CD4-positive, alpha-beta T cell (primary cell): ENCODE results near the gene RAD51B. TPM values are rescaled to one million over a fixed set of nuclear protein-coding genes. Genes with fewer than 3 reads are reported as not detected.

Source experiments
- ATAC-seq: fragments of 200-7000 bp; cut with Tn5 transposase; one replicate; pipeline ENCODE4 v1.10.0; 2022; ENCODE audit warnings: mild to moderate bottlenecking; ENCODE audit not compliant: poor library complexity
- CTCF ChIA-PET: fragments of 350-600 bp; sonication (Branson Sonifier 250); formaldehyde crosslinking; loops from one replicate; lab custom pipeline; 2021; ENCODE audit warnings: antibody characterized with exemption, inconsistent platforms; lab: Charles Lee
- POLR2A ChIA-PET: fragments of 350-600 bp; sonication (Branson Sonifier 250); formaldehyde crosslinking; loops from one replicate; lab custom pipeline; 2021; ENCODE audit warnings: antibody characterized with exemption, inconsistent platforms; lab: Charles Lee
- DNase-seq, 14 experiments: peaks; one replicate each; pipeline ENCODE4 v3.0.0-alpha.2; 2013 to 2020; ENCODE audit warnings: mixed read lengths in 2 of 14
- H3K27ac ChIP-seq, 2 donors: one replicate each; pipeline versions ENCODE4 v1.5.1 to v1.7.0; 2013; ENCODE audit warnings: low read length in 2 of 2, low read depth in 1 of 2, mild to moderate bottlenecking in 1 of 2
- H3K27me3 ChIP-seq, 2 experiments: 1 replicate in 1 of 2; 2 replicates in 1 of 2; pipeline versions ENCODE4 v1.6.1 to v1.7.0; 2013; ENCODE audit warnings: low read length in 2 of 2, control low read depth in 1 of 2, mild to moderate bottlenecking in 1 of 2, moderate library complexity in 1 of 2; ENCODE audit not compliant: insufficient read depth in 2 of 2, control insufficient read depth in 1 of 2
- H3K36me3 ChIP-seq: one replicate; pipeline ENCODE4 v1.6.1; 2013; ENCODE audit warnings: low read length, control low read depth; ENCODE audit not compliant: insufficient read depth
- H3K4me1 ChIP-seq: one replicate; pipeline ENCODE4 v1.6.1; 2013; ENCODE audit warnings: low read length, control low read depth; ENCODE audit not compliant: insufficient read depth
- H3K4me3 ChIP-seq: one replicate; pipeline ENCODE4 v1.5.1; 2013; ENCODE audit warnings: mild to moderate bottlenecking, low read length, moderate library complexity
- H3K9me3 ChIP-seq, 2 experiments: 1 replicate in 1 of 2; 2 replicates in 1 of 2; pipeline versions ENCODE4 v1.6.1 to v1.7.0; 2013; ENCODE audit warnings: low read length in 2 of 2, mild to moderate bottlenecking in 2 of 2, control low read depth in 1 of 2, moderate library complexity in 1 of 2; ENCODE audit not compliant: control insufficient read depth in 1 of 2, insufficient read depth in 1 of 2
- H3K27ac Mint-ChIP-seq: one replicate; pipeline ENCODE4 v1.8.0; 2020; ENCODE audit warnings: mixed read lengths
- H3K27me3 Mint-ChIP-seq: one replicate; pipeline ENCODE4 v1.8.0; 2021; ENCODE audit warnings: mixed read lengths
- H3K36me3 Mint-ChIP-seq: one replicate; pipeline ENCODE4 v1.8.0; 2021; ENCODE audit warnings: low read depth, mixed read lengths
- H3K4me1 Mint-ChIP-seq: one replicate; pipeline ENCODE4 v1.8.0; 2021; ENCODE audit warnings: low read depth, mixed read lengths
- H3K4me3 Mint-ChIP-seq: one replicate; pipeline ENCODE4 v1.8.0; 2020; ENCODE audit warnings: mild to moderate bottlenecking, mixed read lengths
- H3K9me3 Mint-ChIP-seq: one replicate; pipeline ENCODE4 v1.8.0; 2020; ENCODE audit warnings: mixed read lengths
- CTCF ChIP-seq: fragments of 200-600 bp; IDR thresholded peaks from one replicate; pipeline ENCODE4 v1.8.0; 2022; ENCODE audit warnings: antibody characterized with exemption, mild to moderate bottlenecking
- intact Hi-C, 2 experiments: fragments of 100-400 bp; cut with DNase I in 1 of 2; cut with micrococcal nuclease in 1 of 2; formaldehyde crosslinking; loops; one replicate each; pipeline versions ENCODE4 v1.15.1 to v1.9.0; 2023 to 2025; cut with DNase I, micrococcal nuclease
- total RNA-seq, 174 experiments: library from RNA in 2 of 174; stranded (reverse) in 2 of 174; gene quantifications; one replicate each; pipeline ENCODE4 v1.2.3 and lab custom pipeline; 2021 to 2026

Gene RAD51B
- total RNA-seq, 2 experiments from 2014 or later = 18.4 to 20.0 TPM

- Mint-ChIP-seq H3K4me1 (no peaks in the 10 kb centered on the region), H3K4me3 (no peak overlapping the region), H3K36me3 (no peaks in the 10 kb centered on the region), H3K27me3 (no peaks in the 10 kb centered on the region), H3K27ac (no peak overlapping the region), H3K9me3 (no peaks in the 10 kb centered on the region)
- POLR2A ChIA-PET = interaction anchor here (0.7 kb wide), 1 partner anchor 15 kb away, joined by 6 read pairs; no protein-coding TSS in a partner anchor
- intact Hi-C loops = no loop called here
- CTCF ChIA-PET = interaction anchor here (1.3 kb wide), 1 partner anchor 17 kb away, joined by 3 read pairs; no protein-coding TSS in a partner anchor
- Histone ChIP-seq H3K4me3 (no peak overlapping the region), H3K9me3 (no peaks in the 10 kb centered on the region), H3K4me1 (no peaks in the 10 kb centered on the region), H3K27me3 (no peaks in the 10 kb centered on the region), H3K27ac (no peak overlapping the region), H3K36me3 (no peaks in the 10 kb centered on the region)
- ATAC-seq (no peak), DNase-seq (no peak)
- TF ChIP-seq CTCF = no peak
Observed at GRCh38 chr14:67994531-67994930, 175.0 kb downstream of the RAD51B start.

GRCh38 chr14:67996235-67996634, 176.7 kb downstream of the RAD51B start:
- Mint-ChIP-seq H3K36me3 (no peaks in the 10 kb centered on the region), H3K27ac (no peak overlapping the region), H3K27me3 (no peaks in the 10 kb centered on the region), H3K9me3 (no peaks in the 10 kb centered on the region), H3K4me1 (no peaks in the 10 kb centered on the region), H3K4me3 (no peak overlapping the region)
- H3K27me3 ChIP-seq = no peaks in the 10 kb centered on the region
- ChIA-PET CTCF (no interaction called here), POLR2A (no interaction called here)
- intact Hi-C loops = no loop called here
- DNase-seq (no peak), ATAC-seq (no peak)
- H3K4me3 ChIP-seq = no peak overlapping the region
- no peaks in the 10 kb centered on the region for H3K4me1 ChIP-seq
- no peaks in the 10 kb centered on the region for H3K9me3 ChIP-seq
- TF ChIP-seq CTCF = no peak
- no peaks in the 10 kb centered on the region for H3K36me3 ChIP-seq
- H3K27ac ChIP-seq = no peak overlapping the region

GRCh38 chr14:67998834-67999233, 179.3 kb downstream of the RAD51B start:
- Mint-ChIP-seq H3K4me3 (no peak overlapping the region), H3K4me1 (no peaks in the 10 kb centered on the region)

More at GRCh38 chr14:67998834-67999233, 179.3 kb downstream of the RAD51B start:
- Mint-ChIP-seq H3K27ac (no peak overlapping the region), H3K27me3 (no peaks in the 10 kb centered on the region), H3K36me3 (no peaks in the 10 kb centered on the region), H3K9me3 (no peaks in the 10 kb centered on the region)
- intact Hi-C loops = no loop called here
- Histone ChIP-seq H3K9me3 (no peaks in the 10 kb centered on the region), H3K36me3 (no peaks in the 10 kb centered on the region), H3K27me3 (no peaks in the 10 kb centered on the region), H3K4me3 (no peak overlapping the region), H3K27ac (no peak overlapping the region), H3K4me1 (no peaks in the 10 kb centered on the region)
- POLR2A ChIA-PET = no interaction called here
- ATAC-seq = no peak
- TF ChIP-seq CTCF = no peak
- CTCF ChIA-PET = interaction anchor here (0.5 kb wide), 2 partner anchors 867 to 1749 kb away, joined by 3 to 4 read pairs; no protein-coding TSS in a partner anchor
- no peak for DNase-seq
